Stimulated activated naive B cell treated with anti-CD40 and anti-IgM and Interleukin-4, amounts not matched to agents 10 μg/mL and 1 μg/mL and 100 μg/mL, for 72 hours (primary cell): ENCODE data around the gene ZNF772.

Experiments
- ATAC-seq, 2 donors: fragments of 150-1000 bp; cut with Tn5 transposase; replicated peaks; 2 replicates each; pipeline ENCODE4 v1.10.0; 2021; ENCODE audit warnings: moderate library complexity in 1 of 2
- DNase-seq: peaks from one replicate; pipeline ENCODE4 v3.0.0; 2021
- H3K27ac Mint-ChIP-seq: one replicate; pipeline ENCODE4 v1.8.0; 2022; ENCODE audit warnings: mild to moderate bottlenecking, mixed read lengths
- H3K27me3 Mint-ChIP-seq, 2 donors: one replicate each; pipeline ENCODE4 v1.8.0; 2022; ENCODE audit warnings: mixed read lengths in 2 of 2
- H3K36me3 Mint-ChIP-seq, 2 donors: one replicate each; pipeline ENCODE4 v1.8.0; 2022; ENCODE audit warnings: mixed read lengths in 2 of 2, mild to moderate bottlenecking in 1 of 2
- H3K4me1 Mint-ChIP-seq, 2 donors: one replicate each; pipeline ENCODE4 v1.8.0; 2022; ENCODE audit warnings: mixed read lengths in 2 of 2, mild to moderate bottlenecking in 1 of 2
- H3K4me3 Mint-ChIP-seq, 2 donors: one replicate each; pipeline ENCODE4 v1.8.0; 2022; ENCODE audit warnings: mild to moderate bottlenecking in 2 of 2, mixed read lengths in 2 of 2, moderate library complexity in 1 of 2
- H3K9me3 Mint-ChIP-seq, 2 donors: one replicate each; pipeline ENCODE4 v1.8.0; 2022; ENCODE audit warnings: mixed read lengths in 2 of 2, mild to moderate bottlenecking in 1 of 2

Gene ZNF772

DNA sequence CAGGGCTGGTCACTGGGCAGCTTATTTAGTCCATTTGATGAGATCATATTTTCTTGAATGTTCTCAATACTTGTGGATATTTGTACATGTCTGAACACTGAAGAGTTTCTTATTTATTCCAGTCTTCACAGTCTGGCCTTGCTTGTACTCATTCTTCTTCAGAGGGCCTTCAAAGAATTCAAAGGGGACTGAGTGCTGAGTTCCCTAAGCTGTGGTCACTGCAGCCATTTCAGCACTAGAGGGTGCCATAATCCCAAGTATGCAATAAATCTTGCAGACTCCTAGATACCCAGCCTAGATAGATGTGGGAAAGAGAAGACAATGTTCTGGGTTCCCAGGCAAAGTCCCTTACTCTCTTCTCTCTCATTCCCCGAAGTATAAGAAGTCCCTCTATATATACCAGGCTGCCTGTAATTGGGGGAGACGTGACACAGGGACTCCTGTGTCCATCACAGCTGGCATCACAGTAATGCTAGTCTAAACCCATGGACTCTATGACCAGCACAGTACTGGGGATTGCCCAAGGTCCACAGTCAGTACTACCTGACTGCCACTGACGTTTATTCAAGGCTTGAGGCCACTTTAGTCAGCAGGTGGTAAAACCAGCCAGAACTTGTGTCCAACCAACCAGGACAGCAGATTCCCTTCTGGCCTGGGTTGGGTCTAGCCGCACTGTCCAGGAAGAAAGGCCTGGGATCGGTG lies 11.5 kb downstream of the ZNF772 start:
- no peak overlapping the region for H3K27ac Mint-ChIP-seq
- no peaks in the 10 kb centered on the region for H3K4me1 Mint-ChIP-seq
- no peak overlapping the region for H3K4me3 Mint-ChIP-seq
- no peak for DNase-seq
- peaks cover 25 to 33% of the 10 kb centered on the region in 2 donors for H3K9me3 Mint-ChIP-seq
- H3K36me3 Mint-ChIP-seq, result peaks cover 46 to 53% of the 10 kb centered on the region in 2 donors
- peak; percentile 60 to 81 for ATAC-seq
- no peaks in the 10 kb centered on the region for H3K27me3 Mint-ChIP-seq

- Mint-ChIP-seq H3K4me3 (no peak overlapping the region), H3K36me3 (peaks cover 31 to 57% of the 10 kb centered on the region in 2 donors), H3K4me1 (no peaks in the 10 kb centered on the region), H3K9me3 (peaks cover 3 to 4% of the 10 kb centered on the region in 2 donors), H3K27ac (no peak overlapping the region), H3K27me3 (no peaks in the 10 kb centered on the region)
- no peak for ATAC-seq
- DNase-seq, result no peak
Observed at GRCh38 chr19:57452307-57452706, 25.1 kb downstream of the ZNF772 start.

- peaks cover 41 to 80% of the 10 kb centered on the region in 2 donors for H3K36me3 Mint-ChIP-seq
- no peak overlapping the region for H3K27ac Mint-ChIP-seq
- no peak for ATAC-seq
- H3K9me3 Mint-ChIP-seq, result peaks cover 2 to 4% of the 10 kb centered on the region in 2 donors
- H3K27me3 Mint-ChIP-seq, result no peaks in the 10 kb centered on the region
- DNase-seq, result no peak
- peaks cover 31 to 40% of the 10 kb centered on the region in 2 donors for H3K4me1 Mint-ChIP-seq
- H3K4me3 Mint-ChIP-seq, result no peak overlapping the region
Observed at GRCh38 chr19:57443121-57443696, 34.2 kb downstream of the ZNF772 start.

- no peak overlapping the region for H3K27ac Mint-ChIP-seq
- peaks cover 2 to 4% of the 10 kb centered on the region in 2 donors for H3K9me3 Mint-ChIP-seq
- no peak for ATAC-seq
- peaks cover 41 to 77% of the 10 kb centered on the region in 2 donors for H3K36me3 Mint-ChIP-seq
- H3K27me3 Mint-ChIP-seq, result no peaks in the 10 kb centered on the region
- peaks cover 31 to 41% of the 10 kb centered on the region in 2 donors for H3K4me1 Mint-ChIP-seq
- H3K4me3 Mint-ChIP-seq, result no peak overlapping the region
- no peak for DNase-seq
Observed at GRCh38 chr19:57441979-57442752, 35.2 kb downstream of the ZNF772 start.

GRCh38 chr19:57438925-57439324 lies 38.4 kb downstream of the ZNF772 start:
- no peak for DNase-seq
- Mint-ChIP-seq H3K4me1 (peaks cover 50 to 64% of the 10 kb centered on the region in 2 donors), H3K36me3 (peaks cover 30 to 66% of the 10 kb centered on the region in 2 donors), H3K27me3 (no peaks in the 10 kb centered on the region), H3K27ac (peak overlapping the region; percentile 48), H3K4me3 (no peak overlapping the region), H3K9me3 (peaks cover under 1 to 4% of the 10 kb centered on the region in 2 donors)
- no peak for ATAC-seq

DNA sequence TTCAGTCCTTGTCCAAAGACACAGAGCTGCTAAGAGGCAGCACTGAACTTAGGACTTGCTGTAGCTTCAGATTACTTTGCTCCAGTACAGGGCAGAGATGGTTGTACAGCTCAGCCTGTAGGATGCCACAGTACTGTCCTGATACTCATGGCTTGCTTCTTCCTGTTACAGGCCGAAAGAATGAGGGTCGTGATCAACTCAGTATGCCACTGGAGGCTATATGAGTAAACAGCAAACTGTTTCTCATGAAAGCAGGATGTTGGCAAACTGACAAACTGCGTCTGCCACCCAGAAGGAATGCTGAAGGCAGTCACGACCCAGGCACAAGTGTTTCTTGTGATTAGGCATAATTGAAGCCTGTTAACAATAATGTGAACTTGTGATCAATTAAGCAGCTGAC lies 39.4 kb downstream of the ZNF772 start:
- Mint-ChIP-seq H3K36me3 (peaks cover 21 to 56% of the 10 kb centered on the region in 2 donors), H3K4me1 (peaks cover 48 to 60% of the 10 kb centered on the region in 2 donors), H3K27me3 (no peaks in the 10 kb centered on the region), H3K4me3 (no peak overlapping the region), H3K27ac (no peak overlapping the region), H3K9me3 (peaks cover 0 to 4% of the 10 kb centered on the region in 2 donors)
- DNase-seq (no peak), ATAC-seq (no peak)

GRCh38 chr19:57436417-57436816 lies 40.9 kb downstream of the ZNF772 start:
- Mint-ChIP-seq H3K4me3 (peak overlapping the region; percentile 97 to 98), H3K27ac (peak overlapping the region; percentile 96), H3K9me3 (peaks cover 0 to 4% of the 10 kb centered on the region in 2 donors), H3K4me1 (peaks cover 42 to 55% of the 10 kb centered on the region in 2 donors), H3K27me3 (no peaks in the 10 kb centered on the region), H3K36me3 (peaks cover 16 to 43% of the 10 kb centered on the region in 2 donors)
- ATAC-seq (no peak), DNase-seq (no peak)

- H3K27ac Mint-ChIP-seq, result peak within 1 kb of the TSS; percentile 96
- H3K4me3 Mint-ChIP-seq, result peak within 1 kb of the TSS; percentile 97 to 98
- ATAC-seq, result peak; percentile 97 to 98
- DNase-seq, result peak; percentile 96
- peaks cover 35 to 44% of the 10 kb centered on the region in 2 donors for H3K4me1 Mint-ChIP-seq
- peaks cover 0 to under 1% of the 10 kb centered on the region in 2 donors for H3K9me3 Mint-ChIP-seq
- peaks cover 11 to 37% of the 10 kb centered on the region in 2 donors for H3K36me3 Mint-ChIP-seq
- no peaks in the 10 kb centered on the region for H3K27me3 Mint-ChIP-seq
Observed at GRCh38 chr19:57435062-57435978, 42.0 kb downstream of the ZNF772 start, which contains the start of gene ZNF749. Gene ZNF749, plus strand, starts transcription at chr19:57435325. Its CDS starts 254 bp downstream, at chr19:57435579.

DNA sequence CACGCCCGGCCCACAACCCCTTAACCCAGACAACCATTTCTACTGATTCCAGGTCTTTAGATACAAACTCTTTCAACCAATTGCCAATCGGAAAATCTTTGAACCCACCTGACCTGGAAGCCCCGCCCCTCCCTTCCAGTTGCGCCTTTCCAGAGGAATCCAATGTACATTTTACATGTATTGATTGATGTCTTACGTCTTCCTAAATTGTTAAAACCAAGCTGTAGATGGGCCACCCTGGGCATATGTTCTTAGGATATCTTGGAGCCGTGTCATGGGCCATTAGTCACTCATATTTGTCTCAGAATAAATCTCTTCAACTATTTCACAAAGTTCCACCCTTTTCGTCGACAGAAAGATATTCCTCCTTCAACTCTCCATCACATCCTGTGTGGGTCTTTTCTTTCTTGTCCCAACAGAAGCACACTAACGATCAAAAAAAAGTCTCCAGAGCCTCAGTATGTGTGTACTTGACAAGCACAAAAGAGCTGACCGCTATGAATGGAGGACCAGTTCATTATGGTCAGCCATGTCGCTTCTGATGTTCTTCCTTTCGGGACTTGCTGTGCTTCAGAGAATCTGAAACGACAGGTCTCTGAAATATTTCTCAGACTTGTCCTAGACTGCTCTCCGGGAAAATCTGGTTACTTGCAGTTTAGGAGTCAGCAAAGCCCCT lies 42.8 kb downstream of the ZNF772 start:
- Mint-ChIP-seq H3K36me3 (peaks cover 9 to 33% of the 10 kb centered on the region in 2 donors), H3K27me3 (no peaks in the 10 kb centered on the region), H3K4me1 (peaks cover 27 to 36% of the 10 kb centered on the region in 2 donors), H3K27ac (peak overlapping the region; percentile 96), H3K4me3 (peak overlapping the region; percentile 97 to 98), H3K9me3 (no peaks in the 10 kb centered on the region)
- DNase-seq (no peak), ATAC-seq (peak; percentile 13 to 17)

- H3K4me3 Mint-ChIP-seq, result no peak overlapping the region
- no peak overlapping the region for H3K27ac Mint-ChIP-seq
- DNase-seq, result no peak
- H3K9me3 Mint-ChIP-seq, result peaks cover 3 to 17% of the 10 kb centered on the region in 2 donors
- no peak for ATAC-seq
- H3K27me3 Mint-ChIP-seq, result no peaks in the 10 kb centered on the region
- peaks cover 2 to 6% of the 10 kb centered on the region in 2 donors for H3K4me1 Mint-ChIP-seq
- H3K36me3 Mint-ChIP-seq, result peaks cover 47 to 55% of the 10 kb centered on the region in 2 donors
Observed at GRCh38 chr19:57421037-57421436, 56.3 kb downstream of the ZNF772 start.

DNA sequence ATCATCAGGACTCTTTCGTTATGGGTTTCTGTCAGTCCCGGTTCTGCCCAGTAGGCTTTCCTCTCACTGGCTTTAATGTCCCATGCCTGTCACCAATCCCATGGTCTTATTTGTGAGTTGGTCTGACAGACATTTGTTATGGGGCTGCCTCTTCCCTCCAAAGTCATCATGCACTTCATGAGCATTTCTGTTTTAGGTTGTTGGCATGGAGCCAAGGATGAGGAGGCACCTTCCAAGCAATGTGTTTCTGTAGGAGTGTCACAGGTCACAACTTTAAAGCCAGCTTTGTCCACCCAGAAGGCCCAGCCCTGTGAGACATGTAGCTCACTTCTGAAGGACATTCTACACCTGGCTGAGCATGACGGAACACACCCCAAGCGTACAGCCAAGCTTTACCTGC lies 57.9 kb downstream of the ZNF772 start:
- Mint-ChIP-seq H3K4me1 (peaks cover 10 to 11% of the 10 kb centered on the region in 2 donors), H3K36me3 (peaks cover 60 to 69% of the 10 kb centered on the region in 2 donors), H3K4me3 (no peak overlapping the region), H3K9me3 (peaks cover 3 to 22% of the 10 kb centered on the region in 2 donors), H3K27me3 (no peaks in the 10 kb centered on the region), H3K27ac (no peak overlapping the region)
- ATAC-seq (no peak), DNase-seq (no peak)
